Measurements from ENCODE around the gene LCMT2.
"Not testable (repeated sequence)": the region's sequence is repeated elsewhere in the genome, so short reads cannot be mapped to it uniquely, and the experiment has no call there.

LCMT2 gene

GRCh38 chr15:43316016-43316970 is 14.1 kb downstream of the LCMT2 start:
- DNase-seq: no peak

DNA sequence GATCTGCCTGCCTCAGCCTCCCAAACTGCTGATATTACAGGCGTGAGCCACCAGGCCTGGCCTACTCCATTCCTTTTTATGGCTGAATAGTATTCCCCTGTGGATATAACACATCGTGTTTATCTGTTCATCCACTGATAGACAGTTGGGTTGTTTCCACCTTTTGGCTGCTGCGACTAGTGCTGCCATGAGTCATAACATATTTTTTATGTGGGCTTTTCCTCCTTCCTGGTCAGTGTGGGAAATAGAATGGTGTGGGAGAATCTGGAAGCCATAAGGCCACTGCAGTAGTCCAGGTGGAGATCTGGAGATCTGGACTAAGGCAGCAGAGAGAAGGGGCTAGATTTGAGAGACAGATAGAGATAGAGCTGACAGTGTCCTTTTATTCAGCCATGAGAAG is 16.2 kb downstream of the LCMT2 start:
- no peak for DNase-seq

- no peak for DNase-seq
Measured at GRCh38 chr15:43312378-43312777, 18.0 kb downstream of the LCMT2 start.

DNA sequence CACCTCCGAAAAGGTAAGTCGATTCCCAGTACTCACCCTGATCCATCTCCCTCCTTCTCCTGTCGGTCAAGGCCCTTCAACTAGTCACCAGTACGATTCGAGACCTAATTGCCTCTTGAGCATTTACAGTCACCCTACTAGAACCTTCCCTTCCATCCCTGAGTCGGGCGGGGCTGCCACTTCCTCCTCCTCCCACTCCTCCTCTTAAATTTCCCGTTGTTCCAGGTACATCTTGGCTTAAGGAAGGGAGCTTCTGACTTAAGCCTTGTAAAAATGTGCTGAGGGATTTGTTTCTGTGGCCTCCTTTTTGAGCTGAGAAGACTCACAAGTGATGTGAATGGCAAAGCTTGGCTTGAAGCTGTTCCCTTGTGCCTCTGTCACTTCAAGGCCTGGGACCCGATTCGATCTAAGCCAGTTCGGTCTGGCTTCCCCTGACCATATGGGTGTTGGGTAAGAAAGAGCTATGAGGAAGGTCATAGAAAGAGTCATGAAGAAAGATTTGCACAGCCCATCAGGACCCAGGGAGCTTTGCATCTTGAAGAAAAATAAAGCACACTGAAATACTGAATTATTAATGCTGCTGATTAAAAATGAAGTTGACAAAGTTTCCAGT is 28.1 kb downstream of the LCMT2 start, which contains the start of gene TGM7:
Gene TGM7, minus strand, starts transcription at position 51 of the 613 bp plus-strand sequence.
- DNase-seq: no peak

DNA sequence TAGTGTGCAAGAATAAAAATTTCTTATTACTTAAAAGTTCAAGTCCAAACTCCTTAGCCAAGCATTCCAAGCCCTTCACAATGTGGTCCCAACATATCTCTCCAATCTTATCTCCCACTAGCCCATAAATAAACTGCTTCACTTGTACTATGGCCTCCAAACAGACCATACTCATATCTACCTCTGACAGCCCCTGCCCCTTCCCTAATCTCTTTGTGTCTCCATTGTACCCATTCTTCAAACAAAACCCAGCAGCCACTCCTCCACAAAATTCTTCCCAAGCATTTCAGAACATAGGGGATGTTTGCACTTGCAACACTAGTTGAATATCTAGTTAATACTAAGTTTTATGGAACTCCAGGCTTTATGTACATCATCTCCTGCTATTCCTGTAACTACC is 30.5 kb downstream of the LCMT2 start:
- DNase-seq: no peak

- DNase-seq: no peak
Measured at GRCh38 chr15:43299411-43299810, 31.0 kb downstream of the LCMT2 start.

- no peak for DNase-seq
Measured at GRCh38 chr15:43294091-43294706, 36.2 kb downstream of the LCMT2 start.

- DNase-seq: no peak
Measured at GRCh38 chr15:43293432-43293831, 36.9 kb downstream of the LCMT2 start.

- DNase-seq: no peak
Measured at GRCh38 chr15:43292375-43293078, 37.8 kb downstream of the LCMT2 start.

GRCh38 chr15:43289656-43290055 is 40.7 kb downstream of the LCMT2 start:
- not testable (repeated sequence) for DNase-seq

- DNase-seq: no peak
Measured at GRCh38 chr15:43287254-43287653, 43.1 kb downstream of the LCMT2 start.

GRCh38 chr15:43286074-43286473 is 44.3 kb downstream of the LCMT2 start:
- no peak for DNase-seq

GRCh38 chr15:43285609-43286037 is 44.8 kb downstream of the LCMT2 start:
- no peak for DNase-seq

DNA sequence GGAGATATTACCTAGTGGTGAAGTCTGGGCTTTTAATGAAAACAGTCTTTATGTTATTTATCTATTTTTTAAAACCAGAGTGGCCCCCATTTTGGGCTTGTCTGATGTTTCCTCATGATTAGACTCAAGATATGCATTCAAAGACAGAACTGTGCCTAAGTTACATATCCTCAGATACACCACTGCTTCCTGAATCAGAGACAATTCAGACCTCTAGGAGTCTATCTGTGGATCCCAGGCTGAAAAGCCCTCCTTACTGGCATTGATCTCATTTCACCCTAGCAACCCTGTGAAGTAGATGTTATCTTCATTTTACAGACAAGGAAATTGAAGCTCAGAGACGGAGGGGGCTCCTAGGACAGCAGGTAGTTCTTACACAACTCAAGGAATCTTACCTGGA is 46.8 kb downstream of the LCMT2 start:
- DNase-seq: no peak

GRCh38 chr15:43281926-43282602 is 48.3 kb downstream of the LCMT2 start:
- no peak for DNase-seq

DNA sequence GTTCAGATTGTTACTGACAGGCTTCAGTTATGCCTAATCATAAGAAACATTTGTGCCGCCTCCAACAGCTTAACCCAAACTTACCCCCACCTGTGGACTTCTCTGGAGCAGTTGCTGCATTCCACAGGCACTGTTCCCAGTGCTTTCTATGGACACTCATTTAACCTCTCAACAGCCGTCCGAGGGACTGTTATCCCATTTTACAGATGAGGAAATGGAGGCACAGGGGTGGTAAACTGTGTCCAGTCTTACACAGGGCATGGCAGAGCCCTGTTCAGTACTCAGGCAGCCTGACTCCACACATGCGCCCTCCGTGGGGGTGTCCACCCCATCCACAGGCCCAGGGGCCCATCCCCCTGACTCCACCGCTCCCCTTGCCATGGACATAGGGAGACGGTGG is 49.4 kb downstream of the LCMT2 start:
- DNase-seq: no peak

GRCh38 chr15:43279496-43279895 is 50.9 kb downstream of the LCMT2 start:
- DNase-seq: no peak

GRCh38 chr15:43278869-43279268 is 51.5 kb downstream of the LCMT2 start:
- no peak for DNase-seq

- DNase-seq: no peak
Measured at GRCh38 chr15:43277901-43278300, 52.5 kb downstream of the LCMT2 start.

DNA sequence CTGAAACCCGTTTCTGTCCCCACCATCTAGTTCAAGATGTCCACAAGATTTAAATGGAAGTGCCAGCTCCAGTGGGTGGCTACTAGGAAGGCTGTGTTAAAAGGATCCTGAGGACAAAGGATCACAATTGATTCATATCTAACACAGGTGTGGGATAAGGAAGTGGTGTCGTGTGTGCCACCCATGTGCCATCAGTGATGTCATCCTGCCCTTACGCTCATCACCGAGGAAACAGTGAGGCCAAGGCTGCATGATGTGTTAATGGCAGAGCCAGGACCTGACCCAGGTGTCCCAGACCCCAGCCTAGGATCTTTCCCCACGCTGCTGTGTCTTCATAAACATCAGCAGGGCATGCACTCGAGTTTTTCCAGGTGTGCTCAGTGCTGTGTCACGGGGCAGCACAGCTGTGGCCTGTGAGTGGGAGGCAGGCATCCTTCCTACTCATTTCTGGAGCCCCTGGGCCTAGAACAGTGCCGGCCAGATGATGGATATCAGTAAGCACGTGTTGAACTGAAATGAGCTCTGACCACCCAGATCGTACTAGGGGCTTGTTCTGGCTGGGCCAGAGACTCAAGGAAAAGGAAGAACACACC is 53.0 kb downstream of the LCMT2 start:
- DNase-seq: no peak

DNA sequence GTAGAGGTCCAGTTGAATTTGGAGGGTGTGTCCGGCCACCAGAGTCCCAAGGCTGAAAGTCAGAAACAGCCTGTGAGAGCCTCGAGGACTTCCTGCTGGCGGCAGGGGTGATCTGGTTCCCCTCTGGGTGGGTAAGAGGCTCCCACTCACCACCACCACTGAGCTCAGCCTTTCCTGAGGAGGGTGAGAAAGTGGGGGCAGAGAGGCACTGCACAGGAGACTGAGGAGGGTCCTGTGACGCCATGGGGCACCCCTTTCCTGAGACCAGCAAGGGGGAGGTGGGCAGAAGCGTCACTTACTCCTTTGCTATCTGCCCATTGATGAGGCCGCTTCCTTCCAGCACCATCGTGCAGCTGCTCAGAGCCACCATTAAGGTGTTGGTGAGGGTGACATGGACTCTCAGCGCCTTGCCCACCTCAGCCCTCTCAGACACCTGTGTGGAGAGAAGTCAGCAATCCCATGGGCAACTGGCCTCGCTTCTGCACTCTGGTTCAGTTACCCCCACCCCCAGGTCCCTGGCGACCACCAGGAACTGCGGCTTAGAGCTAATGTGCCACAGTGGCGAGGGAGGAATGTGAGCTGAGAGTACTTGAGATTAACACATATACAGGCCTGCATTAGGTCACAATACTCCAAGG is 53.7 kb downstream of the LCMT2 start:
- DNase-seq: no peak
